KMS-11 (cell line): Measurements from ENCODE around the gene COL18A1.

Experiments
- H2AFZ ChIP-seq: fragments of 200-600 bp; sonication (generic); 2 replicates; pipeline ENCODE4 v1.6.1; 2016; ENCODE audit warnings: antibody characterized with exemption, mixed run types, low read depth
- H3K27ac ChIP-seq: fragments of 200-600 bp; sonication (generic); 2 replicates; pipeline ENCODE4 v1.6.1; 2016; ENCODE audit warnings: mild to moderate bottlenecking, mixed run types
- H3K27me3 ChIP-seq: fragments of 200-600 bp; sonication (generic); 2 replicates; pipeline ENCODE4 v1.6.1; 2017; ENCODE audit warnings: mild to moderate bottlenecking, low read depth, mixed run types, moderate library complexity; ENCODE audit not compliant: insufficient read depth
- H3K36me3 ChIP-seq: fragments of 200-600 bp; sonication (generic); 2 replicates; pipeline ENCODE4 v1.6.1; 2017; ENCODE audit warnings: mild to moderate bottlenecking, mixed run types; ENCODE audit not compliant: insufficient read depth
- H3K4me1 ChIP-seq: fragments of 200-600 bp; sonication (generic); 2 replicates; pipeline ENCODE4 v1.6.1; 2016; ENCODE audit warnings: mild to moderate bottlenecking, low read depth, mixed run types; ENCODE audit not compliant: poor library complexity, severe bottlenecking
- H3K4me2 ChIP-seq: fragments of 200-600 bp; sonication (generic); 2 replicates; pipeline ENCODE4 v1.7.0; 2016; ENCODE audit warnings: mild to moderate bottlenecking, mixed run types
- H3K4me3 ChIP-seq: fragments of 200-600 bp; sonication (generic); IDR thresholded peaks from 2 replicates; pipeline ENCODE4 v1.6.1; 2017; ENCODE audit warnings: low read depth, low read length, mixed read lengths; ENCODE audit not compliant: insufficient read depth
- H3K79me2 ChIP-seq: fragments of 200-600 bp; sonication (generic); 2 replicates; pipeline ENCODE4 v1.6.1; 2016; ENCODE audit warnings: low read depth, mixed run types; ENCODE audit not compliant: insufficient read depth
- H3K9ac ChIP-seq: fragments of 200-600 bp; sonication (generic); 2 replicates; pipeline ENCODE4 v1.6.1; 2016; ENCODE audit warnings: mild to moderate bottlenecking, mixed run types
- H4K20me1 ChIP-seq: fragments of 200-600 bp; sonication (generic); 2 replicates; pipeline ENCODE4 v1.6.1; 2016; ENCODE audit warnings: mild to moderate bottlenecking, mixed run types; ENCODE audit not compliant: insufficient read depth
- CTCF ChIP-seq: fragments of 200-600 bp; sonication (generic); conservative IDR thresholded peaks from 2 replicates; pipeline ENCODE4 v1.6.1; 2017; ENCODE audit warnings: low read depth, mild to moderate bottlenecking, antibody characterized with exemption, low read length, moderate library complexity, mixed read lengths

COL18A1 gene

DNA sequence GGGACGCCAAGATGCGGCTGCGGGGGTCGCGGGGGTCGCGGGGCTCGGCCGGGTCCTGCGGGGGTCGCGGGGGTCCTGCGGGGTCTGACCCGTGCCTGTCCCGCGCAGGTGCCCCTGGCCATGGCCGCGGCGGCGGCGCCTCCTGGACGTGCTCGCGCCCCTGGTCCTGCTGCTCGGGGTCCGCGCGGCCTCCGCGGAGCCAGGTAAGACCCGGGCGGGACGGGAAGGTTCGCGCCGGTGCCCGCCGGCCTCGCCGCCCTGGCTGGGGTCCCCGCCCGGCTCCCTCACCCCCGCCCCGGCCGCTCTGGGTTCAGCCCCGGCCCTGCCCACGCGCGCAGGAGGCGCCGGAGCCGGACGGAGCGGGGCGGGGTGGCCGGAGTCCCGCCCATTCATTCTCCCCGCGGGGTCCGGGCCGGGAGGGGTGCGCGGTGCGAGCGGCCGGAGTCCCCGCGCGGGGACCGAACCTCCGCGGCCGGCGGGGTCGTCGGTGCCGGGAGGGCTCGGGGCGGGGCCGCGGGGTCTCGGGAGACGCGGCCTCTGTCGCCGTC is 380 bp downstream of the COL18A1 start:
- no peaks in the 10 kb centered on the region for H3K79me2 ChIP-seq
- H3K4me1 ChIP-seq, result no peaks in the 10 kb centered on the region
- H3K9ac ChIP-seq, result no peak overlapping the region
- TF ChIP-seq CTCF, result no peak
- H3K27me3 ChIP-seq, result peaks cover 68% of the 10 kb centered on the region
- no peaks in the 10 kb centered on the region for H4K20me1 ChIP-seq
- H3K4me3 ChIP-seq, result no peak overlapping the region
- no peaks in the 10 kb centered on the region for H3K36me3 ChIP-seq
- no peak overlapping the region for H3K4me2 ChIP-seq
- H3K27ac ChIP-seq, result no peak overlapping the region
- no peak overlapping the region for H2AFZ ChIP-seq

DNA sequence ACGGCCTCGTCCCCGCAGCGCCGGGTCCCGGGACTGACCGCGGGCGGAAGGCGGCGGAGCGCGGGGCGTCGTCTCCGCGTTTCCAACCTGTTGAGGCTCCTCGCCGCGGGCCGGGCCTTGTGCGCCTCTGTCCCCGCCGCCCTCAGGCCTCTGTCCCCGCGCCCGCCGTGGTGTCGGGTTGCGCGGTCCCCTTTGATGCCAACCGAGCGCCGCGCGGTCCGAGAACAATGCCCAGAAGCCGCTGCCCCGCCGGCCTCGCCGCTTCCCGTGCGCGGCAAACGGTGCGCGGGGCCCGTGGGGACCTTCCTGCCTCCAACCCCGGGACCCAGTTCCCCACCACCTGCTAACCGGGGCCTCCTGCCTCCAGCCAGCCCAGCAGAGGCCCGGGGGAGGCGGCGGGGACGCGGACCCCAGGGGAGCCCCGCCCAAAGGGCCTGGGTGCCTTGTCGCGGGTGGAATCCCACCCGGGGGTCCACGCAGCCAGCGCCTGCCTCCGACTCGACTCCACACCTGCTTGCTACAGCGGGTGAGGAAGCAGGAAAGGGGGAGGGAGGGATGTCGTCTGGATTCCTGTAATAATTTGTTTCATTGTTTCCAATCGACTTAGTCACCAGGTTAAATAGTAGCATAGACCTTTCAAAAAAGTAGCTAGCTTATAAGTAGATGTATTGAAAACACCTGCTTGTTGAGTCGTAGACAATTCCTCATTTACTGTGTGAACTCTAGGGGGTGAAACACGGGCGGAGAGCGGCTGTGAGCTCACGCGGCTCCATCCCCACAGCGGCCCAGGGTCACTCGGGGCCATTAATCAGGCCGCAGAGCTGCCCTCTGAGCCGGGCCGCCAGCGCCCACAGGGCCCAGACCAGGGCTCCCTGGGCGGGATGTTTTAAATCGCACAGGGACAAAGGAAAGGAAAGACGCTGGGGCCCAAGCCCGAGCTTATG is 1.1 kb downstream of the COL18A1 start:
- H3K36me3 ChIP-seq, result no peaks in the 10 kb centered on the region
- no peak for TF ChIP-seq CTCF
- H3K4me1 ChIP-seq, result no peaks in the 10 kb centered on the region
- no peaks in the 10 kb centered on the region for H4K20me1 ChIP-seq
- H3K4me3 ChIP-seq, result no peak overlapping the region
- no peak overlapping the region for H3K27ac ChIP-seq
- peaks cover 69% of the 10 kb centered on the region for H3K27me3 ChIP-seq
- H2AFZ ChIP-seq, result no peak overlapping the region
- H3K9ac ChIP-seq, result no peak overlapping the region
- no peak overlapping the region for H3K4me2 ChIP-seq
- no peaks in the 10 kb centered on the region for H3K79me2 ChIP-seq

DNA sequence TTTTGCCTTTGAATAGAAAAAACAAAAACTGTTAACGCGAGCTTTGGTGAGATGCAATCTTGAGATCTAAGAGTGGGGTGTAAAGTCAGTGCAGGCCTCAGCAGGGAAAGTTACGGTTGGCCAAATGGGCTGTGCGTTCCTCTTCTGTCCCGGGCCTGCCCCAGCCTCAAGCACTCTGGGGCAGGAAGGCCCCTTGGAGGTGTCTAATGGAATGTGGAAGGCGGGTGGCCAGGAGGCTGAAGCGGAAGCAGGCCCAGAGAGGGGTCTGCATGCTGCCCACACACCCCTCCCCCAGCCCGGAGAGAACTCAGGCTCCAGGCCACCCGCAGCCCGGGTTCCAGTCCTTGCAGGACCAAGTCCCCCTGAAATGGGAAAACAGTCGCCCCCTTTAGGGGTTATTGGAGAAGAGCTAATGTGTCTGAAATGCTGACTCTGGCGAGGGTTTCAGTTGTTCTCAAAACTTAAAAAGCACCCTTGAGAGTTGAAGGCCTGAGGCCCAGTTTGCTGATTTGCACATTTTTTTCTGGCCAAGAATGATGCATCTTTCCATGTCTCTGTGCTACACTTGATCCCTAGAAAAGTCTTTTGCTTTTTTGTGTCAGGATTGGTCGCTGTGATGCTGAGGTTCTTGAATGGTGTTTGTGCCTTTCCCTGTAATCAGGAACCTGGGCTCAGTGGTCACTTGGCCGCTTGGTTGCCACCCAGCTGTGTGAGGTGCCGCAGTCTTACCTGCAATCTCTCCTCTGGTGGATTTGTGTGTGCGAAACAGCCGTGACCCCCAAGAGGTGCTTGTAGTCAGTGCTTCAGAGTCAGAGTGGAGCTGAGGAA is 2.0 kb downstream of the COL18A1 start:
- H3K4me3 ChIP-seq, result no peak overlapping the region
- H2AFZ ChIP-seq, result no peak overlapping the region
- TF ChIP-seq CTCF, result no peak
- H3K36me3 ChIP-seq, result no peaks in the 10 kb centered on the region
- H3K27ac ChIP-seq, result no peak overlapping the region
- no peaks in the 10 kb centered on the region for H4K20me1 ChIP-seq
- no peak overlapping the region for H3K9ac ChIP-seq
- no peaks in the 10 kb centered on the region for H3K79me2 ChIP-seq
- no peaks in the 10 kb centered on the region for H3K4me1 ChIP-seq
- H3K4me2 ChIP-seq, result no peak overlapping the region
- peaks cover 68% of the 10 kb centered on the region for H3K27me3 ChIP-seq

DNA sequence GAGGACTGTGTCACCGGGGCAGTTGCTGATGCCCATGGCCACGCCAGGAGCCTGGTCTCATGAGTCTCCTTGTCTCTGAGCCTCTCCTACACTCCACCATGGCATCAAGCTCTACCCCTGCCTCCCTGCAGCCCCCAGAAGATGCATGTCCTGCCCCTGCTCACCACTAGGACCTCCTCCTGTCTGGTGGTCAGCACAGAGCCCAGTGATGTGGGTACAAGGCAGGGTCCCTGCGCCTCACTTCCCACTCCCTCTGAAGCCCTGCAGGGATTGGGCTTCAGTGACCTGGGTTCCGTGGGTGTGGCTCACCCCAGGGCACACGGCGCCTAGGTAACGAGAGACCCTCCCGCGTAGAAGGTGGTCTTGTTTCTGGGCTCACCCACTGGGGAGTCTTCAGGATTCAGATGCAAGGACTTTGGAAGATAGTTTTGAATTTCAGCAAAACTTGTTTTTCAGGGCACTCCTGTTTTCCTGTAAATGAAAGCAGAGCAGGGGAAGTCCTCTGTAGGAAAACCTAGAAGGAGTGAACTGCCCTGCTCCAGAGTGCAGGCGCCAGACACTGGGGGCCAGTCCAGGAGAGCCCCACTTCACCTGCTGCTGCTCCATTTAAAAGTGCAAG is 2.8 kb downstream of the COL18A1 start:
- Histone ChIP-seq H3K27me3 (peaks cover 70% of the 10 kb centered on the region), H3K4me3 (no peak overlapping the region), H2AFZ (no peak overlapping the region), H3K4me1 (no peaks in the 10 kb centered on the region), H3K79me2 (no peaks in the 10 kb centered on the region), H3K27ac (no peak overlapping the region), H3K4me2 (no peak overlapping the region), H4K20me1 (no peaks in the 10 kb centered on the region), H3K9ac (no peak overlapping the region), H3K36me3 (no peaks in the 10 kb centered on the region)
- TF ChIP-seq CTCF, result no peak
